HG03103 (cell line): ENCODE measurements around the gene ST3GAL4.
A peak's percentile ranks its signal among the peaks of the same experiment; 100 is the strongest.

ENCODE experiments used
- ATAC-seq: cut with Tn5 transposase; IDR thresholded peaks from one replicate; pipeline ENCODE4 v1.9.1; 2021; ENCODE audit warnings: low read depth; ENCODE audit not compliant: unreplicated experiment

ST3GAL4 gene

DNA sequence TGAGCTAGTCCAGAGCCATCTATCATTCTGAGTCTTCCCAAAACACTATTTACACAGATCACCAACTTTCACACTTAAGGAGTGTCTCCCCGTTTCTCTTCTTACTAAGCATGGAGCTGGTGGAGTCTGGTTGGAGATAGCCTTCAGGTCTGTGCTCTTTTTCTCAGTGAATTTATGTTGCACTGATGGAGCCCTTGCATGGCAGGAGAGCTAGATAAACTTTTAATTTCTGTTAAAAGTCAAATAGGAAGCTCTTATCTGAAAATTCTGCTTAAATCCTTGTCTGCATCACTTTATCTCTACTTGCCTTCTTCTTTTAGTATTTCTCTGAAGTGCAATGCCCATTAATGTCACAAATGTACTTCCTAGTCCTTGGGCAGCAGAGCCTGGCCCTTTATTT, 63.4 kb downstream of the ST3GAL4 start:
- no peak for ATAC-seq

DNA sequence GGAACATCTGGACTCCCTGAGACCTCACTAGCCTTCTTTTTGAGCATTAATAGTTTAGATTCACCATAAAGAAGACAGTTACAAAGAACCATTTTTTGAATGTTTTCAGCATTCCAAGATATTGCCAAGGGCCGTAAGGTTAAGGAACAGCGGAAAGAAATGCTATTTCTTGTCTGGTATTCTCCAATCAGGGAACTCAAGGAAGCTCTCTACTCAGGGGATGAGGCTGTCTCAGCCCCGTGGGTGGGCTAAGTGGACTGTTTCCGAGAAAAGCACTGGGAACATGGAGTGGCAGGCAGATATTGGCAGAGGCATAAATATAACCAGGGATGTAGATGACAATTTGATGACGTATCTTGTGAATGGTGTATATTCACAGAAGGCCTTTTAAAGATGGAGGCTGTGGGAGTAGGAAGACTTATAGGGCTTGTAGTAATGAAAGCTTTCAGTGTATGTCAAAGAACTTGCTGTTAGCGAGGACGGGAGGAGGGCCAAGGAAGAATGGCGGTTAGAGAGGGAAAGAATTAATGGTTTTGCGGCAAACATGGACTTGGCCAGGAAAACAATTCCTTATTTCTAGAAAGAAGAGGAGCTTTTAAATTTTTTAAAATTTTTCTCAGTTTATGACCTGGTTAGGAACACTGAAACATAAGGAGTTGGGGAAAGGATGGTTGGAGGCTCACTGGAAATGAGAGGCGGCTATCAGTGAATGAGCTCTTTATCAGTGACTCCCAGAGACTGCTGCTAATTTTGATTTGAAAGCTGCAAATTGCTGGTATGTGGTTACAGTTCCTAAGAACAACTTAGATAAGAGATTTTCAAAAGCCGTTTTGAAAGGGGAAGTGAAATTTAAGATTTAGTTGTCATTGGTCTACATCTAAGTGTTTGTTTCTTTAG, 64.6 kb downstream of the ST3GAL4 start:
- ATAC-seq = peak; percentile 78

DNA sequence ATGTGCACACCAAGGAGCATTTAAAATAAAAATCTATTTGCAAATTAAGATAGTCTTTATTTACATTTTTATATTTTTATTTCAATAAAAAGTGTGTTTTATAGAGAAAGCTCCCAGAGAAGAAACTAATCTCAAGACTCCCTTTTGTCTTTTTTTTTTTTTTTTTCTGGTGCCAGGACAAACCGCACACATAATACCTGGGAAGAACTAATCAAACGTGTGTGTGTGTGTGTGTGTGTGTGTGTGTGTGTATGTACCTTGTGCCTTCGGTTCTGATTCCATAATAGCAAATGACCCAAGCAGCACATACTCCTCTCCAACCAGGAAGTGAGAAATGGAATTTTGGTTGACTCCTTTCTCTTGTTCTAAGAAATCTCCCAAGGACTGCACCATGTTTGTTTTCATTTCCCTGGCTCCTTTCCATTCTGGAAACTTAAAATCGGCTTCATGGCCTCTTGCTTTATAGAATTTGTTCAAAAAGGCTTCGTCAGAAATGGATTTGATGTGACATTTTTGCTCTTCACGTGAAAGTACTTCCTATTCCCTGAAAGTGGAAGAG, 65.3 kb downstream of the ST3GAL4 start:
- no peak for ATAC-seq

DNA sequence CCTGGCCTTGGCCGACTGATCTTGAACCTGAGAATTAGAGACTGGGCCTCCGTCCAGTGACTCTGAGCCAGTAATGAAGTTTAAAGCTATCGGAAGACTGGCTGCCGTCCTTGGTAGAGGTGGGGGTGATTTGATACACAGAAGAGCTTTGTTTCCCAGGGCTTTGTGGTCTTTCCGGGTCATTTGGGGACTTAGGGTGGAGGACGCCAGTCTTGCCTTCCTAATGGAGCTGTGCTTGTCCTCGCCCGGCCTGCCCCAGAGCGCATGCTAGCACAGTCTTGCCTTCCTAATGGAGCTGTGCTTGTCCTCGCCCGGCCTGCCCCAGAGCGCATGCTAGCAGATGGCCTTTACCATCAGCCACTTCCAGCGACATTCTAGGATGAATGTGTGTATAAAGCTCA, 65.8 kb downstream of the ST3GAL4 start:
- no peak for ATAC-seq

DNA sequence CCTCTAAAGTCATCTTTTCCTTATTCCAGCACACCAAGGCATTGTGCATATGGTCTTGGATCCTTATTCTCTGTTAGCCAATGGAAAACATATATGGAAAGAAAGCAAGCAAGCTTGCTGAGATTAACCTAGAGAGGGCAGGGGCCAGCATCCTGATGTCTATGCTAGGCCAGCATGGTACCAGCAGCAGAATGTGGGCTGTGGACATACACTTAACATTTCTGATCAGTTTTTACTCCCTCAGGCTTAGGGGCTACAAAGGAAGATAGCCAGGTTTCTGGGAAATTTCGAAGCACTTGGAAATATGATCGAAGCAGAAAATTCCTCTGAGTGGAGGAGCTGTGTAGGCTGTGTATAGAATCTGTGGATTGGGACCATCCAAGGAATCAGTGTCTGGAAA, 67.0 kb downstream of the ST3GAL4 start:
- no peak for ATAC-seq

DNA sequence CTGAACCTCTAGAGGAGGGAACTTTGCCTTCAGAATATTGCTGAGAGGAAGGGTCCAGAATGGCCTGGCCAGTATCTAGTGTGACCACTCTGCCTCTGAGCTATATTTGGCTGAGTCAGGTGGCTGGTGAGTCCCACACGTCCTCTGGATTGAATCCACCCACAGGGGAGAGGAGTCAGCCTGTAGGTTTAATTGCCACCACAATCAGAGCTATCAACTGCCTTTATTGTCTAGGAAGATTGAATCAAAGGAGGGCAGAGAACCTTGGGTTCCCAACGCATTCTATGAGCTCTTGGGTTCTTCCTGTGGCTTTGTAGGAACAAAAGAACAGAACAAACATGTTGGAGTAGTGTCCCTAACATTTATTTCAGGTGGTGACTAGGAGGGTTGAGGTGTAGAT, 67.7 kb downstream of the ST3GAL4 start:
- ATAC-seq = no peak

DNA sequence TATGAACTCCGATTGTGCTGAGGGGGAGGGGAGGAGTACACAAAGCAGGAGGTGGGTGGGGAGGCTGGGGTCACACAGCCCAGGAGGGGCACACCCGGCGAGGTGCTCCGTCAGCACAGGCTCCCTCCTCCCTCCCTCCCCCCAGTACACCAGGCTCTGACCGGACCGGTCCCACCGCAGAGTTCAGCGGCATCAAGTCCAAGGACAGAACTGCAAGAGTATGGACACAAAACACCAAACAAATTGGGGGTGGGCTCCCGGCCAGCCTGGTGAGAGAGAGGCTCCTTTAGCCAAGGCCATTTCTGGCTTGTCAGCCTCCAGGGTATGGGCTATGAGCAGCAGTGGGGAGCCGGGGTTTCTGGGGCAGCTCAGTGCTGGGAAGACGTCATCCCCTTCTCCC, 68.3 kb downstream of the ST3GAL4 start:
- no peak for ATAC-seq

DNA sequence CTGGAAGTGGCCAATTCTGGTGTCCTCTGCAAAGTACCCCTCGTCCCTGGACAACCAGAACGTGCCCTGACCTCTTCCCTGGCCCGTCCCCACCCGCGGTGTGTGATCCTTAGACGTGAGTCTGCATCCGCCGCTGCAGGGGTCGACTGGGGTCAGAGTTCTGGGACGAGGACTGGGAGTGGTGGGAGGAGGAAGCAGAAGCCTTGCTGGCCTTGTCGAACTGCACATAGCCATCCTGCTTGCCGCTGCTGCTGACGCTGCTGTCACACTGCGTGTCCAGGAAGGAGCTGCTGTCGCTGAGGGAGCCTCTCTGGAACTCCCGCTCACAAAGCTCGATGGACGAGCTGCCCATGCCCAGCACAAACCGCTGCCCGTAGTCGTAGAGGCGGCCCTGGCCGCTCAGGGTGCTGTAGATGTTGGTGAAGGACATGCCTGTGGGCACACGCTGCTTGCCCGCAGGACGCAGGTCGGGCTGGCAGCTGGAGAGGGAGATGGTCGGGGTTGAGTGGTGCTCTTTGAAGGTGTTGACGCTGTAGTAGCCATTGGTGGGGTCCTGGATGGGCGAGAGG, 69.1 kb downstream of the ST3GAL4 start:
- no peak for ATAC-seq

DNA sequence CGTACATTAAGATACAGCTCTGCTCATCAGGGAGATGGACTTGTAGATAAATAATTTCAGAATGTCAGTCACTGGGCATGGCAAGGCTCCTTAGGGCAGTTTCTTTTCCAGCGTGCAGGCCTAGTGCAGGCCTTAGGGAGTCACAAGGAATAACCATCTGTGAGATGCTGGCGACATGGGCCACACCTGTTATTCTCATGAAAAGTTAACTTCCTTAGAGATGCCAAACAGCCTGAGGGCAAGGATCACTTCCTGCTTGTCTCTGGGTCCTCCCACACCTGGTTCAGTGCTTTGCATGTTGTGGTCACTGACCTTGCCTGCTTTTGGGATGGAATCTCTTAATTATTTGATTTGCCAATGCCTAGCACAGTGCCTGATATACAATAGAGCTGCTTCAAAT, 70.6 kb downstream of the ST3GAL4 start:
- no peak for ATAC-seq

DNA sequence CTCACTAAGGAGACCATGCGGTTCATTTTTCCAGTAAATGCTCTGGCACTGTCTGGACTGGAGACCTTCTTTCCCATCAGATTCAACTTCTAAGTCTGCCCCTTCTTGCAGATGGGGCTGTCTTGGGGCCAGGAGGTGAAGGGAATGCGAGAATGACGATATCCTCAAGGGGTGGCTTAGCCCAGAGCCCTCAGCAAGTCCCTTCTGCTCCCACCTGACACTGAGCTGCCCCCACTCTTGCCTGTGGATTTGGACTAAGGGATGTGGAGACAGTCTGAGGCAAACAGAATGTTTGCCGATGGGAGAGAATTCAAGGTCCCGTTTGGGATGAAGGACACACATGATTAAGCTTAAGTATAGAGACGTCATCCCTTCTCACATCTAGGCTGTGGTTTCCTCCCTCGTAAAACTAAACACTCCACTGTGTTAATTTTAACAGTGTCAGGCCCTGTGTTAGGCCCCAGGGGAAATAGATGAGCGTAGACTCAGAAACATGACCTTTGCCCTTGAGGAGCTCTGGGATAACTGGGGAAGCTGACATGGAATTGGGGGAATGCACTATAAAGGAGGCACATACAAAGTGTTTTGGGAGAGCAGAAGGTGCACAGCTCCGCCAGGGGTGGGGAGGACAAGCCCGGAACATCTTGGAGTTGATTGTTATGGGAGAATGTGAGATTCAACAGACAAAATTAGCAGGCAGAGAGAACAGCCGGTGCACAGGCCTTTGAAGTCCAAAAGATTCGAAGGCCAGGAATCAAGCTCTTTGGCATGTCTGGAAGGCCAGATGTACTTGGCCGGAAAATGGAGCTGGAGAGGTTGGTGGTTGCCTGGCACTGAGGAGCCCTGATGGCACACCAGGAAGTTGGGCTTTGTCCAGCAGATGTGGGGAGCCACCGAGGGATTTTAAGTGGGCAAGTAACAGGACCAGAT, 71.6 kb downstream of the ST3GAL4 start:
- ATAC-seq = no peak

DNA sequence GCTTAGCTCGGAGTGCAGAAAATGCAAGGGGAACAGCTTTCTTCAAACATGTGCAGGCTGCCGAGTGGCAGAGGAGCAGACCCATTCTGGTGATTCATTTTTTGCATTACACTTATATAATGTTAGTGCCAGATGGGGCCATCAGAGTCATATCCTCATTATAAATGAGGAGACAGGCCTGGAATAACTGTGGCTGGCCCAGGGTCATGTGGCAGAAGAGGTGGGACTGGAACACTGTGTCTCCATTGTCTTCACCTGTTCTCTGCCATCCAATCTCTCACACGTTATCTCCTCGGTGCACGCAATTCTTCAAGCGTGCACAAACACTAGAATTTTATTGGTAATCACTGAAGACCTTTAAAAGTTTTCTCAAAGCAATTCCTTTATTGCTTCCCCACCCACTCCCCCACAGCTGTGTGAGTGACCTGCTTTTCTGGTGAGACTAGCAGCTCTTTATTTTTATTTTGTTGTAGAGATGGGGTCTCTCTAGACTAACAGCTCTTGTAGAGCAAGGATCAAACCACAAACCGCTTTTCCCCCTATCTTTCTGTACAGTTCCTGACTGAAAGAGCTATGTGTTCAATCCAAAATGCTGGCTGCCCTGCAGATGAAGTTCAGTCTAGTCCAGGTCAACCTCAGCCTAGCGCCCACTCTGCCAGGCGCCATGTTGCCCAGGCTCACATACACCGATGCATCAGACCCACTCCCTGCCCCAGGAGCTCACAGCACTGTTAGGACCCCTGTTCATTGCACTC, 75.3 kb downstream of the ST3GAL4 start:
- no peak for ATAC-seq

DNA sequence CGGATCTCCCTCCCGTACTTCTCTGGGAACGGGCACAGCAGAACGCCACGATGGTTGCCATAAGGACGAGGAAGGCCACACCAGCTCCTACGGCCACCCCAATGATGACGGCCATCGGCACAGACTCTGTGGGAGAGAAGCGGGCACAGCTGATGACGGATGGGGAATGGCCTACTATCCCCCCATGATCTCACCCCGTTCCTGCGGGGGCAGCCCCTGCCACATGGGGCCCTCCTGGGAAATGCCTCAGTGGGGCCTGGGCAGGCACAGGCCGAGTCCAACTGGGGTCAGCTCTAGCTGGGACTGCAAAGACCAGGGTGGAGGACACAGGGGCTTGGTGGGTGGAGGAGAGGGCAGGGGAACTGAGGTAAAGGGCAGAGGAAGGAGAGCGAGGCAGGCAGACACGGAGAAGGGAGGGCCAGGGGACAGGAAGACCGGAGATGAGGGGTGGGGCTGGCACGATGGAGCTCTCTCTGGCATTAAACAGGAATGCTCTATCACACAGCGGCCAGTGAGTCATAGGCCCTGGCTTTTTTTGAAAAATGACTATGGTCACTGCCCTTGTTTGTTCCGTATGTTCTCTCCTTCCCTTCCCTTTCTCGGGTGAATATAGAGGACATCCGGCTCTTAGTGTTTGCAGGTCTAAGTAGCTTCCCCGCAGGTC, 76.0 kb downstream of the ST3GAL4 start:
- no peak for ATAC-seq

DNA sequence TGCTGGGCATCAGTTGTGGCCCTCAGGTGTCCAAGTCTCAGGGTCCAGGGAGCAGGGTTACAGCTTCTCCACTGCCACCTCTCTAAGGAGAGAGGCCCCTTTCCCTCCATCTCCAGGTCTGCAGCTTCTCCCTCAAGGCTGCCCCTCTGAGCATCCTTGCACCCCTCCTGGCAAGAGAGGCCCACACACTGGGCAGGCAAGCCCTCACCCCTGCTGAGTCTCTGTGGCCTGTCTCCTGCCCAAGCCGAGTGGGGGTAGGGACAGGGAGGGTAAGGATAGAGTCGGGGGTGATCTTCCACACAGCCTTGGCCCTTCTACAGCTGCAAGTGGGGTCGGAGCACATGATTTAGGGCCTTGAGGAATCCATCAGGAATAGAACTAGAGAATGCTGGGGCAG, 76.6 kb downstream of the ST3GAL4 start:
- ATAC-seq = no peak

DNA sequence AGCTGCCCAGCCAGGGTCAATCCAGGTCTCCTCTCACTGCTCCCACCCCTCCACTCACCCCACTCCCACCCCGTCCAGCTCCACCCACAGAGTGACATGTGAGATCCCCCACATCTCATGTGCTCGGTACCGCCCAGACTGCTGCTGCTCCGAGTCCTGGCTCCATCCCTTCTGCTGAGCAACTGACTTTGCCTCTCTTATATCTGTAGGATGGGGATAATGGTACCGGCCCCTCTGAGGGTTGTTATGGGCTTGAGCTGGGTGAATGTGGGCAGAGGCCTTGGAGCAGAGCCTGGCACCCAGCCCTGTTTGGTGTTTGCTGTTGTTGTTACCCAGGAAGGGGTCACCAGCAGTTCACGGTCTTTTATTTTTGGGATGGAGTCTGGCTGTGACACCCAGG, 77.0 kb downstream of the ST3GAL4 start:
- no peak for ATAC-seq

DNA sequence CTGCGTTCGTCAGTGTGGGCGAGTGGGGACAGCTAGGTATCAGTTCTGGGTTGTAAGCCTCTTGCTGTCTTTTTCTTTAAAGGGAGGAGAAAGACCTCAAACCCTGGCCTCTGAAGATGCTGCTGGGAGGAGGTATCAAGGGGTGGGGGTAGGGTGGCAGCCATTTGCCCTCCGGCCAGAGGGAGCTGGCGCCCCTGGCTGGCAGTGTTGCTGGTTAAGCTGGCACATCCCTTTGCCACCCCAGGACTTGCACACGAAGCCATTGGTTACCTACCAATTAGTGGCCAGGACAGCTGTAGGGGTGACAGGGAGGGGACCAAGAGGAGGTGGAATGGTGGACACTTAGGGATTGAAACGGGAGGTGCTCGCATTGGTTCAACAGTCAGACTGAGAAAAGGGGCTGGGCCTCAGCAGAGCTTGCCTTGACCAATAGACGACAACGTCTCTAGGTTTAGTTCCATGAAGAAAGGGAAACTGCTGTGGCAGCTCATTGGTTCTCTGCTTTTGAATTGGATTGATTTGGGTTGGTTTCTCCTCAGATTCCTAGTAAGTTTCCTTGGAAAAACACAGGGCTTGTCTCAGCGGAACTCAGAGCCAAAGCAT, 77.9 kb downstream of the ST3GAL4 start:
- ATAC-seq = no peak

DNA sequence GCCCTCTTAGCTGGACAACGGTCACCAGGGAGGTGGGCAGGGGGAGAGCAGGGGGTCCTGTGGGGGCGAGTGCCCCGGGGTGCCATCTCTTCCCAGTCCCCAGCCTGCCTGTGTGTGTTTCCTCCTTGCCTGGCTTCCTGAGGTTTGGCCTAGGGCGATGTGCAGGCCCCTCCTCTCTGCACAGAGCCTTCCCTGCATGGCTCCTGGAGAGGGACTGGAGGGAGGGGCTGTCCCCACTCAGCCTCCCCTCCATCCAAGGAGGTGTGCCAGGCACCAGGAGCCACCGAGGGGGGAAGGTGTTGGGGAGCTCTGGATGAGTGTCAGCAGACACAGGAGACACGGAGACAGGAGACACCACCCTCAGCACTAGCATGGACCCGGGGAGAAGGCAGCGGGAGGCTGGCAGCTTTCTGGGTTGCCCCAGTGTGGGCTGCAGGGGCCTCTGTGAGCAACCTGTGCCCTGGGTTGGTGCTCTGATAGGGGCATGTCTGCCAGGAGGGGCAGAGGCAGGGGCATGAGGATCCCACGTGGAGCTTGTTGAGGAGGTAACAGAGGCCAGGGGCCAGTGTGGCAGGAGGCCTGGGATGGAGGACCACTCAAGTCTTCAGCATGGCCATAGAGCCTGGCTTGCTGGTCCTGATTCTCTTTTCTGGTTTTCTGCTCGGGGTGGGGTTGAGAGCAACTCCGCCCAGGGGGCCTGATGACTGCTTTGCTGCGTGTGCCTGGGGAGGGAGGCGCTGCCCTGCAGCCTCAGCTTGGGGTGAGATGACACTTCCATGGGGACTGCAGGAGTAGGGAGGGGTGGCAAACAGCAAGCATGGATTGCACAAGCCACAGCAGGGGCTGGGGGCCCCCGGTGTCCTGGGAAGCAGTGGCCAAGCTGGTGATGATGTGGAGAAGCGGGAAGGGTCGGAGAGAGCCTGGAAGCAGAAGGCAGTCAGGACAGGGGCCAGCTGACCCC, 78.8 kb downstream of the ST3GAL4 start:
- ATAC-seq = no peak

DNA sequence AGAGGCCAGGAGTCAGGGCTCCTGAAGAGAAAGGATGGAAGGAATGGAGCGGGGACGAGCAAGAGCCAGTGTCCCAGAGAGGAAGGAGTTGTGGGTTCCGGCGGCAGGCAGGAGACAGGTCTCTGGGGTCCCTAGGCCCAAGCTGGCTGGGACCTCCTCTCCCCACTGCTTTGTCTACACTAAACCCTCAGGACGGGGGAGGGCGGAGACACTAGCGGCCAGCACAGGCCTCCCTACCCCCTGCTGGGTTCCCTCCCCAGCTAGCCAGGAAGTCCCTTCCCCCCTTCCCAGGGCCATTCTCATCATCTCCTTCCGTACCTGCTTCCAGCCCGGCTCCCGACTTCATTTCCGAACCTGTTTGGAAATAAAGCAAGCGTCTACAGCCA, 79.5 kb downstream of the ST3GAL4 start:
- no peak for ATAC-seq

DNA sequence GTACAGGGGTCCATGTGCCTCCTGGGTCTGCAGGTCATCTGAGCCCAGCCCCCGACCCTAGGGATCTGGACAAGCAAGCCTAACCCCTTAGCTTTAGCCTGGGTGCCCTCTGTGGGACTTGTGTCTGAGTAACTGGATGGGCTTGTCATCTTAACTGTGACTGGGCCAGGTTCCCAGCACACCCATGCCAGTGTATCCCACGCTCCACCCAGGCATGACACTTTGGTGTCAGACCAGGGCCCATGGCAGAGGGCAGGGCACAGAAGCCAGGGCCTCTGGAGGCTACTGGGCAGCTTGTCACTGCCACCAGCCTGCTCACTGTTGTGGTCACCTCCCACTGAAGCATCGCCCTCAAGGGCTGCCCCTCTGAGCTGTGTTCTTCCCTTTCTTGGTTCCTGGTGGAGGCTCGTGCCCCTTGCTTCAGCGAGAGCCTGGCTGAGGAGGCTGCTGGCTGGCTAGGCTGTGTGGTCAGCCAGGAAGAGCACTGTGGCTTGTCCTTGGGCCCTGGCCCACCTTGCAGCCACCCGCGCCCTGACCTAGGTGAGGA, 80.8 kb downstream of the ST3GAL4 start:
- ATAC-seq = no peak
